SIG-M5 (cell line): ENCODE data around the gene LSM4.
A peak's percentile ranks its signal among the peaks of the same experiment; 100 is the strongest.
"Not testable (repeated sequence)": the region's sequence is repeated elsewhere in the genome, so short reads cannot be mapped to it uniquely, and the experiment has no call there.

Source experiments
- DNase-seq: peaks from one replicate; lab custom pipeline; 2025; lab: John Stamatoyannopoulos, UW

LSM4 gene

GRCh38 chr19:18322759-18323460 lies at the start of gene LSM4:
LSM4 (minus strand) TSS chr19:18323076; CDS start chr19:18323020, 56 bp downstream.
- peak; percentile 69 for DNase-seq

GRCh38 chr19:18368504-18369222 lies 45.8 kb upstream of the LSM4 start:
- DNase-seq, result no peak

- DNase-seq, result no peak
Measured at GRCh38 chr19:18366021-18366435, 43.2 kb upstream of the LSM4 start.

- DNase-seq, result no peak
Measured at GRCh38 chr19:18364826-18365528, 42.1 kb upstream of the LSM4 start.

- not testable (repeated sequence) for DNase-seq
Measured at GRCh38 chr19:18364277-18364825, 41.5 kb upstream of the LSM4 start.

- no peak for DNase-seq
Measured at GRCh38 chr19:18363787-18364186, 40.9 kb upstream of the LSM4 start.

GRCh38 chr19:18362934-18363542 lies 40.2 kb upstream of the LSM4 start:
- no peak for DNase-seq

- DNase-seq, result no peak
Measured at GRCh38 chr19:18361646-18362045, 38.8 kb upstream of the LSM4 start.

GRCh38 chr19:18357041-18357440 lies 34.2 kb upstream of the LSM4 start:
- no peak for DNase-seq

- DNase-seq, result not testable (repeated sequence)
Measured at GRCh38 chr19:18354743-18355142, 31.9 kb upstream of the LSM4 start.

- DNase-seq, result no peak
Measured at GRCh38 chr19:18353378-18354005, 30.6 kb upstream of the LSM4 start.

GRCh38 chr19:18351544-18351943 lies 28.7 kb upstream of the LSM4 start:
- DNase-seq, result no peak

- no peak for DNase-seq
Measured at GRCh38 chr19:18350490-18350889, 27.6 kb upstream of the LSM4 start.

GRCh38 chr19:18349524-18350128 lies 26.8 kb upstream of the LSM4 start:
- DNase-seq, result no peak

- not testable (repeated sequence) for DNase-seq
Measured at GRCh38 chr19:18348818-18349339, 26.0 kb upstream of the LSM4 start.

GRCh38 chr19:18348171-18348570 lies 25.3 kb upstream of the LSM4 start:
- no peak for DNase-seq

GRCh38 chr19:18346091-18346490 lies 23.2 kb upstream of the LSM4 start:
- DNase-seq, result no peak

GRCh38 chr19:18345296-18345695 lies 22.4 kb upstream of the LSM4 start:
- DNase-seq, result no peak

GRCh38 chr19:18344582-18344950 lies 21.7 kb upstream of the LSM4 start:
- no peak for DNase-seq

- no peak for DNase-seq
Measured at GRCh38 chr19:18342090-18342632, 19.3 kb upstream of the LSM4 start.
